ENCODE measurements around the gene CEBPA. TPM values are rescaled to one million over a fixed set of nuclear protein-coding genes. Genes with fewer than 3 reads are reported as not detected.
A peak's percentile ranks its signal among the peaks of the same experiment; 100 is the strongest.

Gene CEBPA
- total and polyA plus RNA-seq, 4 experiments from 2014 or later = 0.20 to 2.4 (median 1.6) TPM

- Histone ChIP-seq H3K27ac (ENCODE audit: low read depth, low read length) (no peak overlapping the region), H3K4me3 (ENCODE audit: low read length in 2 of 2) (no peak overlapping the region), H3K9me3 (ENCODE audit: control insufficient read depth in 1 of 2, low read length in 2 of 2) (no peaks in the 10 kb centered on the region), H3K36me3 (ENCODE audit: insufficient read depth, low read length) (no peaks in the 10 kb centered on the region), H3K27me3 (ENCODE audit: insufficient read depth, low read length) (peaks cover 7% of the 10 kb centered on the region), H3K4me1 (ENCODE audit: insufficient read depth, low read length) (peaks cover 22% of the 10 kb centered on the region)
- Mint-ChIP-seq H3K27ac (no peak overlapping the region), H3K36me3 (no peaks in the 10 kb centered on the region), H3K27me3 (peaks cover 8 to 10% of the 10 kb centered on the region in 2 donors), H3K4me3 (peak overlapping the region in 6 of 8 donors; percentile 25 to 42 (median 30)), H3K9me3 (no peaks in the 10 kb centered on the region), H3K4me1 (peaks cover 0 to 12% (median 7%) of the 10 kb centered on the region in 4 donors)
- ChIA-PET POLR2A (ENCODE audit: partially characterized antibody) (interaction anchor here (1.7 kb wide), 1 partner anchor 69 kb away, joined by 6 read pairs; the partner anchor contains the start of gene CEBPG), CTCF (ENCODE audit: partially characterized antibody) (interaction anchor here (1.0 to 1.1 kb wide), 2 partner anchors 8 to 127 kb away, joined by 3 read pairs; no protein-coding TSS in a partner anchor)
- DNase-seq = no peak
- intact Hi-C loops (cut with micrococcal nuclease) = no loop called here
These were observed 2.0 kb upstream of the CEBPA start for GRCh38 chr19:33304371-33304759.

GRCh38 chr19:33303791-33304345 is 1.5 kb upstream of the CEBPA start:
- Histone ChIP-seq H3K27me3 (ENCODE audit: insufficient read depth, low read length) (peaks cover 7% of the 10 kb centered on the region), H3K27ac (ENCODE audit: low read depth, low read length) (no peak overlapping the region), H3K9me3 (ENCODE audit: control insufficient read depth in 1 of 2, low read length in 2 of 2) (no peaks in the 10 kb centered on the region), H3K4me1 (ENCODE audit: insufficient read depth, low read length) (peaks cover 22% of the 10 kb centered on the region), H3K4me3 (ENCODE audit: low read length in 2 of 2) (no peak overlapping the region), H3K36me3 (ENCODE audit: insufficient read depth, low read length) (no peaks in the 10 kb centered on the region)
- Mint-ChIP-seq H3K9me3 (no peaks in the 10 kb centered on the region), H3K27me3 (peaks cover 11 to 13% of the 10 kb centered on the region in 2 donors), H3K27ac (no peak overlapping the region), H3K4me1 (peaks cover 0 to 12% (median 7%) of the 10 kb centered on the region in 4 donors), H3K36me3 (no peaks in the 10 kb centered on the region), H3K4me3 (peak overlapping the region in 6 of 8 donors; percentile 30 to 54 (median 38))
- intact Hi-C loops (cut with micrococcal nuclease) = loop anchor here (2.0 kb wide), 1 partner anchor 69 kb away; the partner anchor contains the start of gene CEBPG
- ChIA-PET POLR2A (ENCODE audit: partially characterized antibody) (interaction anchor here (1.3 to 1.7 kb wide), 2 partner anchors 69 to 144 kb away, joined by 3 to 6 read pairs; partner anchors contain the start of gene CEBPG), CTCF (ENCODE audit: partially characterized antibody) (interaction anchor here (1.0 to 1.1 kb wide), 2 partner anchors 9 to 127 kb away, joined by 3 read pairs; no protein-coding TSS in a partner anchor)
- DNase-seq = no peak

- H3K27me3 ChIP-seq (ENCODE audit: insufficient read depth, low read length) = peaks cover 7% of the 10 kb centered on the region
- H3K9me3 ChIP-seq (ENCODE audit: control insufficient read depth in 1 of 2, low read length in 2 of 2) = no peaks in the 10 kb centered on the region
- POLR2A ChIA-PET (ENCODE audit: partially characterized antibody) = interaction anchor here (0.7 to 1.5 kb wide), 3 partner anchors 10 to 143 kb away, joined by 3 to 7 read pairs (median 3); no protein-coding TSS in a partner anchor
- no peaks in the 10 kb centered on the region for H3K36me3 ChIP-seq (ENCODE audit: insufficient read depth, low read length)
- Mint-ChIP-seq H3K36me3 (no peaks in the 10 kb centered on the region), H3K27me3 (peaks cover 10 to 14% of the 10 kb centered on the region in 2 donors), H3K27ac (no peak overlapping the region), H3K9me3 (no peaks in the 10 kb centered on the region), H3K4me1 (peaks cover 0 to 12% (median 7%) of the 10 kb centered on the region in 4 donors), H3K4me3 (peak overlapping the region in 7 of 8 donors; percentile 34 to 83 (median 55))
- peak overlapping the region; percentile 6 to 52 for H3K4me3 ChIP-seq (ENCODE audit: low read length in 2 of 2)
- CTCF ChIA-PET (ENCODE audit: partially characterized antibody) = interaction anchor here (1.0 to 1.2 kb wide), 4 partner anchors 9 to 126 kb away, joined by 3 to 4 read pairs (median 3); no protein-coding TSS in a partner anchor
- DNase-seq = peak in 2 of 5 donors; percentile 9 to 12
- peaks cover 22% of the 10 kb centered on the region for H3K4me1 ChIP-seq (ENCODE audit: insufficient read depth, low read length)
- H3K27ac ChIP-seq (ENCODE audit: low read depth, low read length) = no peak overlapping the region
- intact Hi-C loops (cut with micrococcal nuclease) = loop anchor here (1.0 to 2.0 kb wide), 2 partner anchors 68 to 70 kb away; partner anchors contain the start of gene CEBPG
These were observed 848 bp upstream of the CEBPA start for GRCh38 chr19:33302974-33303790.

DNA sequence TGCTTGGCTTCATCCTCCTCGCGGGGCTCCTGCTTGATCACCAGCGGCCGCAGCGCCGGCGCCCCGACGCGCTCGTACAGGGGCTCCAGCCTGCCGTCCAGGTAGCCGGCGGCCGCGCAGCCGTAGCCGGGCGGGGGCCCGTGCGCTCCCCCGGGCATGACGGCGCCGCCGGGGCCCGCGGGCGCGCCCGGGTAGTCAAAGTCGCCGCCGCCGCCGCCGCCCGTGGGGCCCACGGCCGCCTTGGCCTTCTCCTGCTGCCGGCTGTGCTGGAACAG is 497 bp downstream of the CEBPA start:
- Histone ChIP-seq H3K9me3 (ENCODE audit: control insufficient read depth in 1 of 2, low read length in 2 of 2) (no peaks in the 10 kb centered on the region), H3K36me3 (ENCODE audit: insufficient read depth, low read length) (no peaks in the 10 kb centered on the region), H3K4me1 (ENCODE audit: insufficient read depth, low read length) (peaks cover 22% of the 10 kb centered on the region), H3K27ac (ENCODE audit: low read depth, low read length) (no peak overlapping the region), H3K27me3 (ENCODE audit: insufficient read depth, low read length) (peaks cover 7% of the 10 kb centered on the region), H3K4me3 (ENCODE audit: low read length in 2 of 2) (peak overlapping the region in 1 of 2 donors; percentile 52)
- no peak for DNase-seq
- no peaks in the 10 kb centered on the region for H3K36me3 Mint-ChIP-seq
- peak overlapping the region in 2 of 8 donors; percentile 15 to 17 for H3K4me3 Mint-ChIP-seq
- CTCF ChIA-PET (ENCODE audit: partially characterized antibody) = interaction anchor here (1.2 kb wide), 1 partner anchor 76 kb away, joined by 3 read pairs; no protein-coding TSS in a partner anchor
- no peaks in the 10 kb centered on the region for H3K9me3 Mint-ChIP-seq
- peaks cover 0 to 12% (median 7%) of the 10 kb centered on the region in 4 donors for H3K4me1 Mint-ChIP-seq
- POLR2A ChIA-PET (ENCODE audit: partially characterized antibody) = interaction anchor here (1.5 kb wide), 1 partner anchor 73 kb away, joined by 7 read pairs; no protein-coding TSS in a partner anchor
- peaks cover 11 to 14% of the 10 kb centered on the region in 2 donors for H3K27me3 Mint-ChIP-seq
- intact Hi-C loops (cut with micrococcal nuclease) = loop anchor here (1.0 to 2.0 kb wide), 2 partner anchors 67 to 71 kb away; partner anchors contain the start of gene CEBPG
- H3K27ac Mint-ChIP-seq = no peak overlapping the region

DNA sequence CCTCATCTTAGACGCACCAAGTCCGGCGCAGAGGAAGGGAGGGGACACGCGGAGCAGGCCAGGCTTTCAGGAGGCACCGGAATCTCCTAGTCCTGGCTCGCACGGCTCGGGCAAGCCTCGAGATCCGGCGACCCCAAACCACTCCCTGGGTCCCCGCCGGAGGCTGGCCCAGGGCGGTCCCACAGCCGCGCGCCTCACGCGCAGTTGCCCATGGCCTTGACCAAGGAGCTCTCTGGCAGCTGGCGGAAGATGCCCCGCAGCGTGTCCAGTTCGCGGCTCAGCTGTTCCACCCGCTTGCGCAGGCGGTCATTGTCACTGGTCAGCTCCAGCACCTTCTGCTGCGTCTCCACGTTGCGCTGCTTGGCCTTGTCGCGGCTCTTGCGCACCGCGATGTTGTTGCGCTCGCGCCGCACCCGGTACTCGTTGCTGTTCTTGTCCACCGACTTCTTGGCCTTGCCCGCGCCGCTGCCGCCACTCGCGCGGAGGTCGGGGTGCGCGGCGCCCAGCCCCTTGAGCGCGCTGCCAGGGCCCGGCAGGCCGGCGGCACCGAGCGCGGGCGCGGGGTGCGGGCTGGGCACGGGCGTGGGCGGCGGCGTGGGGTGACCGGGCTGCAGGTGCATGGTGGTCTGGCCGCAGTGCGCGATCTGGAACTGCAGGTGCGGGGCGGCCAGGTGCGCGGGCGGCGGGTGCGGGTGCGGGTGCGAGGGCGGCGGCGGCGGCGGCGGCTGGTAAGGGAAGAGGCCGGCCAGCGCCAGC is 1.0 kb downstream of the CEBPA start:
- Mint-ChIP-seq H3K4me3 (peak overlapping the region in 7 of 8 donors; percentile 39 to 79 (median 68)), H3K9me3 (no peaks in the 10 kb centered on the region), H3K27me3 (peaks cover 11 to 14% of the 10 kb centered on the region in 2 donors), H3K27ac (no peak overlapping the region), H3K36me3 (no peaks in the 10 kb centered on the region), H3K4me1 (peaks cover 0 to 12% (median 7%) of the 10 kb centered on the region in 4 donors)
- Histone ChIP-seq H3K27me3 (ENCODE audit: insufficient read depth, low read length) (peaks cover 7% of the 10 kb centered on the region), H3K4me3 (ENCODE audit: low read length in 2 of 2) (no peak overlapping the region), H3K4me1 (ENCODE audit: insufficient read depth, low read length) (peaks cover 22% of the 10 kb centered on the region), H3K36me3 (ENCODE audit: insufficient read depth, low read length) (no peaks in the 10 kb centered on the region), H3K27ac (ENCODE audit: low read depth, low read length) (no peak overlapping the region), H3K9me3 (ENCODE audit: control insufficient read depth in 1 of 2, low read length in 2 of 2) (no peaks in the 10 kb centered on the region)
- no peak for DNase-seq
- ChIA-PET POLR2A (ENCODE audit: partially characterized antibody) (no interaction called here), CTCF (ENCODE audit: partially characterized antibody) (no interaction called here)
- intact Hi-C loops (cut with micrococcal nuclease) = no loop called here

- Histone ChIP-seq H3K27ac (ENCODE audit: low read depth, low read length) (no peak overlapping the region), H3K36me3 (ENCODE audit: insufficient read depth, low read length) (no peaks in the 10 kb centered on the region), H3K4me1 (ENCODE audit: insufficient read depth, low read length) (peaks cover 22% of the 10 kb centered on the region), H3K27me3 (ENCODE audit: insufficient read depth, low read length) (peaks cover 7% of the 10 kb centered on the region), H3K4me3 (ENCODE audit: low read length in 2 of 2) (no peak overlapping the region), H3K9me3 (ENCODE audit: control insufficient read depth in 1 of 2, low read length in 2 of 2) (no peaks in the 10 kb centered on the region)
- peaks cover 0 to 12% (median 7%) of the 10 kb centered on the region in 4 donors for H3K4me1 Mint-ChIP-seq
- intact Hi-C loops (cut with micrococcal nuclease) = no loop called here
- CTCF ChIA-PET (ENCODE audit: partially characterized antibody) = interaction anchor here (1.1 kb wide), 1 partner anchor 47 kb away, joined by 3 read pairs; no protein-coding TSS in a partner anchor
- no peak overlapping the region for H3K27ac Mint-ChIP-seq
- no peaks in the 10 kb centered on the region for H3K9me3 Mint-ChIP-seq
- POLR2A ChIA-PET (ENCODE audit: partially characterized antibody) = no interaction called here
- H3K36me3 Mint-ChIP-seq = no peaks in the 10 kb centered on the region
- DNase-seq = no peak
- peak overlapping the region in 7 of 8 donors; percentile 46 to 79 (median 62) for H3K4me3 Mint-ChIP-seq
- H3K27me3 Mint-ChIP-seq = peaks cover 11 to 14% of the 10 kb centered on the region in 2 donors
These were observed 1.5 kb downstream of the CEBPA start for GRCh38 chr19:33300894-33301143.
